HG03354 (cell line): Measurements from ENCODE around the gene MAML2.

ENCODE experiments used
- ATAC-seq: cut with Tn5 transposase; IDR thresholded peaks from one replicate; pipeline ENCODE4 v1.9.1; 2021; ENCODE audit warnings: mild to moderate bottlenecking; ENCODE audit not compliant: unreplicated experiment, poor library complexity, severe bottlenecking

Gene MAML2

DNA sequence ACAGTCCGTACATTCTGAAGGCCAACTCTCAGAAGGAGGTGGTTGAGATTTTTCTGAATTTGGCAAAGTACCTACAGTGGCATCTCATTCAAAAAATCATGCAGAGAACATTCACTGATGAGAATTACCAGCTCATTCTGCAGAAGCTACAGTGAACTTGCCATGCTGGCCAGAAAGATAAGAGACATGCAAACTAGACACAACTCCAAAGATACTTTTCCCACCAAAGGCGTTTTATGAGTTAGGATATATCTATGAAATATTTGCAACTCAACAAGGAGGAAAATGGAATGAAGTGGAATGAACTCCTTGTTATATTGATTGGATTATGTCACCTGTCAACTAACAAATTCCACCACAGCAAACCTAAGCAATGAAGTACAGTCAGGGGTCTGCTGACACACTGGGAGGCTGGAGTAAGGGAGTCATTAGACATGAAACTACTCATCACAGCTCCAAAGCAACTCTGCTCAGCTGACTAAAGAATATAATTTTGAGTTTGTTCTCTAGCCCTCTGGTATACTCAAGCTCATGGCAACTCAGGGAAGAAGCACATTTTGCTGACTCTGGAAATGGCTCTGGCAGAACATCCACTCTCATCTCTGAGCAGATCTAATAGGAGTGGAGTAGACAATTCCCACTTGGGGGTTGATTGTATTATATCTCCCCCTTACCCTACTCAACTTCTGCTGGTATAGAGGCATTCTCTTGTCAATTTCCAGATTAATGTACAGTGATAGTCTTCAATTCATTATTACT, 22.9 kb downstream of the MAML2 start:
- no peak for ATAC-seq

- no peak for ATAC-seq
Observed at GRCh38 chr11:96318850-96319249, 24.1 kb downstream of the MAML2 start.

- no peak for ATAC-seq
Observed at GRCh38 chr11:96318399-96318798, 24.6 kb downstream of the MAML2 start.

GRCh38 chr11:96317985-96318384, 25.0 kb downstream of the MAML2 start:
- no peak for ATAC-seq

DNA sequence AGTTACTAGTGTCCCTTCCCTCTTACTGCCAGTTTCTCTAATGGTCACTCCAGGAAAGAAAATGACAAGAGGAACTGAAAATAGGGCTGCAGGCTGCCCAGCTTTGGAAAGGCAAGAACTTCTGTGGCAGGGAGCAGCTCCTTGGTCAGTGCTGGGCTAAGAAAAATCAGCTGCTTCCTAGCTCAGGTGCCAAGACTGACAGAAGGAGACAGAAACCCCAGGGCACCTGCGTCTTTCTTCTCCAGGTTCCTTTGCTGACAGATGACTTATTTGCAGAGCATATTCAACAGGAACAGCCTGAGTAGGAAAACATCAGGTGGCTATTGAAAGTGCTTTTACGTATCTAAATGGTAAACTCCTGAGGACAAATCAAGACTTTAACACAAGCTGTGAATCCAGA, 25.4 kb downstream of the MAML2 start:
- no peak for ATAC-seq

GRCh38 chr11:96316869-96317268, 26.1 kb downstream of the MAML2 start:
- ATAC-seq = no peak

DNA sequence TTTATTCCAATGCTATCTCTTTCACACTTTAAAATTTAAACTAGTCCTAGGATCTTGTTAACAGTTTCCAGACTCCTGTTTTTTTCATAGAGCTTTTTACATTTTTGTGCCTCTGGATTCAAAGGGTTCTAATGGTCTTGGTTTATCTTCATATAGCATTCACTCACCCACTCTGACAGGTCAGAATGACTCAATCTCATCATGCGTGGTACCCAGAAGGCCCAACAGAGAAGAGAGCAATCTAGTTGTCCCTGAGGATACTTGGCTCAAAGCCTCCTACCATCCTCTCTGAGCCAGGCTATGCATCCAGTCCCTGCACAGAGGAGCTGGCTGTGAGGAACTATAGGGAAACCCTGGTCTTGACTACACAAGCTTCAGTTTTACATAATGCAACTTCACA, 27.5 kb downstream of the MAML2 start:
- ATAC-seq = no peak

DNA sequence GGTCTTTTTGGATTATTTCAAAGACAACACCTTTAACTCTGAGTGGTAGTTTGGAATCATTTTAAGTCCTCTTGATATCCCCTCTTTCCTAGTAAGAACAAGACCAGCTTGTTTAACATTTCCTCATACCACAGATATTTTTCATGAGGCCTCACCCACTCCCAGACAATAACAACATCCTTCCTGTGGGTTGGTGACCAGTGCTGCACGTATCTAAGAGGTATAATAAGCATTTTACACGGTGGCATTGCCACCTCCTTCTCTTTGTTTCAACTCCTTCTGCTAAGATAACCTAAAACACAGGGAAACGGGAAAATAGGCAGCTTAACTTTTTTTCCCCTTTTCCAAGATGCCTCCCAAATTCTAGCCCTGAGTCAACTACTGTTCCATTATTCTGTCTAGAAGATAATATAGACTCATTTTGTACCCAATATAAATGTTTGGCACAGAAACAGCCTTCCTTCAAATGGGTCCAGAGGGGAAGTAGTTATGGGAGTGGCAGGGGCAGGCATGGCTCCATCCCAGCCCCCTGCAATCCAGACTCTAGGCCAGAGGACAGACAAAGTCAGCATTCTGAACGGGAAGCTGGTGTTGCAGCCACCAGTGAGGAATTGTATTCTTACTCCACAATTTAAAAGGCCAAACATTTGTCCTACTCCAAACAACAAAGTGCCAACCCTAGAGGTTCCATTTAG, 28.5 kb downstream of the MAML2 start:
- no peak for ATAC-seq

- ATAC-seq = no peak
Observed at GRCh38 chr11:96313163-96313562, 29.8 kb downstream of the MAML2 start.

GRCh38 chr11:96311120-96311568, 31.9 kb downstream of the MAML2 start:
- ATAC-seq = no peak

DNA sequence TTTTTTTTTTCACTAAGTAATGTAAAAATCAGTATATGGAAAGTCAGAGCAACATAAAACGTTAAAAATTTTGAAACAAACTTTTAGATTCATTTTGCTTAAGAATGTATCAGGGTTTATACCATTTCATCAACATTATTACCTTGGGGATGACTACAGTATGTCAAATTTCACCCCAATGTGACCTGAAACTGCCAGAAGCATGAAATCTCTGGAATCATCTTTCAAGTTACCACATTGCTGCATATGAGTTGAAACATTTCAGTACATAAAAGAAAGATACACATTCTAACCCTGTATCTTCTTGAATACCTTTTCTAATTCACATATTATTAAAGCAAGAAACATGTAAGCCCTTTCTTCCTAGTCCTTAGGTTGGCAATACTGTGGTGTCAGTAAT, 32.8 kb downstream of the MAML2 start:
- no peak for ATAC-seq

DNA sequence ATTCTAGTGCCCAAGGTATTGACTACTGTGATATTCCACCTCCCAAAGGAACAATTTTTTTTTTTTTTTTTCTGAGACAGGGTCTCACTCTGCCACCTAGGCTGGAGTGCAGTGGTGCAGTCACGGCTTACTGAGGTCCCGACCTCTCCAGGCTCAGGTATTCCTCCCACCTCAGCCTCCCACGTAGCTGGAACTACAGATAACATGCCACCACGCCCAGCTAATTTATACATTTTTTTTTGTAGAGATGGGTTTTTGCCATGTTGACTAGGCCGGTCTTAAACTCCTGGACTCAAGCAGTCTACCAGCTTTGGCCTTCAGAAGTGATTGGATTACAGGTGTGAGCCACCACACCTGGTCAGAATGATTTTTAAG, 33.4 kb downstream of the MAML2 start:
- ATAC-seq = no peak

- ATAC-seq = no peak
Observed at GRCh38 chr11:96309016-96309642, 33.9 kb downstream of the MAML2 start.

- ATAC-seq = no peak
Observed at GRCh38 chr11:96307776-96308140, 35.2 kb downstream of the MAML2 start.

DNA sequence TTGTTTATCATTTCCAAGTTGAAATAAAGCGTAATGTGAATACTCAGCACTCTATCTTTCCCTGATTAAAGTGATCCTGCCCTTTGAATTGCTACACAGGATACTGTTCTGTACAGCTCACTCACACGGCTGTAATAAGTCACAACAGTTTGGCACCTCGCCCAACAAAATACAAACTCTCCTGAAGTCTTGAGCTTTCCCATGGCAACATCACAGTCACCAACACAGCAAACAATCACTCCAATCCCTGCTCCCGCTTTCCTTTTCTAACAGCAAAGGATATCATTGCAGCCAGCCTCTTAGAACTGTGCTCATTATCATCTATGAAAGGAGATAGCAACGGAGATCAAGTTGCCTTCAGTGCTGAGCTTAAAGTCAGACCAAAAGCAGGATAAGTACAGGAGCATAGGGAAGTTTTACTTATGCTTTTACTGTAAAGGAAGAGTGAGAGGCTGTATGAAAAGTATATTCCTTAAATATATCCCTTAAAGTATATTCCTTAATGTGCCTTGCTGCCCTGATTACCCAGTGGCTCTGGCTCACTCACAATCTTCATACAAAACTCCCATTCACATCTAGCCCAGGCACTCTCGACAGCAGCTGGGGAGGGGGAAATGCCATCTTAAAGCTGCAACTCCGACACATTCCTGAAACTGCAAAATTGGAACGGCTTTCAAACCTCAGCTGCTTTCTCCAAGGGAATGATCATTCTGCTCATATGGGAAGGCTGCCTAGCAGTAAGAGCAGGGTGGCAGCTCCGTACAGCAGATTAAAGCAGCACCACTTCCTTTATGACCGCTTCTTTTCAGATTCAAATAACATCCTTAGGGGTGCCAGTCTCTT, 35.8 kb downstream of the MAML2 start:
- peak; percentile 53 for ATAC-seq

DNA sequence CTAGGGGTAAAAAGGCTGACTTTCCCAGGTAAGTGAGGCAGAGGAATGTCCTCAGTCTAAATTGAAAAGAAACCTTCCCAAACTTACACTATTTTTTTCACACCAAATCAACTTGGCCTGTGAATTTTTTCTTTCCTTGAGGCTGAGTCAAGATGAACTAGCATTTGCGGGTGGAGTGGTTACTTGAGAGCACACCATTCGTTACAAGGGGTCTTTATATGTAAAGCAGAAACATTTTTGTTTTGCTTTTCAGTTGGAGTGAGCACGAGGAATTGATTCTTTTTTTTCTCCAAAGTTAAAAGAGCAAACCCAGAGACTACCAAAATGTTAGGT, 36.4 kb downstream of the MAML2 start:
- peak; percentile 45 for ATAC-seq

GRCh38 chr11:96306071-96306470, 36.9 kb downstream of the MAML2 start:
- no peak for ATAC-seq

- ATAC-seq = no peak
Observed at GRCh38 chr11:96303980-96304379, 39.0 kb downstream of the MAML2 start.

DNA sequence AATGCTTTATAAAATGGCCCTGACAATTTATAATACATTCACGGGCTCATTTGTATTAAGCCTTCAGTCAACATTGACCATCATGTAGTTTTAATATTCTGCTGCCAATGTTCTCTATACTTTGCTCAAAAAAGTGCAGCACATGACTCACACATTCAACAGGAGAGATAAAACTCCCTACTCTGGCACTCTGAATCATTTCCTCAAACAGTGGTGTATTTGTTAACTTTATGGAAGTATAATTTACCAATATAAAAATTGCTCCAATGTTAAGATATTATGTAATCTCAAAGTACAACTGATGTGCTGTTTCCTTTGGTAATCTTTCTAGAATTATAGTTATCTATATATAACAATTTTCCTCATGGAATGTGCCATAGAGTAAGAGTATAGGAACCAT, 39.9 kb downstream of the MAML2 start:
- ATAC-seq = no peak

GRCh38 chr11:96301818-96302217, 41.2 kb downstream of the MAML2 start:
- ATAC-seq = no peak
